LHCN-M2 (cell line): Measurements from ENCODE around the gene KRTAP10-1. TPM values are rescaled to one million over a fixed set of nuclear protein-coding genes. Genes with fewer than 3 reads are reported as not detected.
"Not testable (repeated sequence)": the region's sequence is repeated elsewhere in the genome, so short reads cannot be mapped to it uniquely, and the experiment has no call there.

Experiments used
- DNase-seq: peaks from one replicate; pipeline ENCODE4 v3.0.0-alpha.2; 2012; ENCODE audit warnings: low read depth
- total RNA-seq: library from RNA; depleted of rRNA; stranded (reverse); fragments of >200 nt; gene quantifications from 2 replicates; pipeline ENCODE4 v1.2.3, GENCODE V29; 2014

KRTAP10-1 gene
- total RNA-seq, 1 experiment from 2014 or later, result not detected

- no peak for DNase-seq
Observed at GRCh38 chr21:44571296-44571695, 31.3 kb upstream of the KRTAP10-1 start.

GRCh38 chr21:44569861-44570517 lies 30.0 kb upstream of the KRTAP10-1 start:
- no peak for DNase-seq

- DNase-seq, result no peak
Observed at GRCh38 chr21:44568667-44569556, 28.9 kb upstream of the KRTAP10-1 start.

GRCh38 chr21:44568261-44568660 lies 28.3 kb upstream of the KRTAP10-1 start:
- DNase-seq, result no peak

GRCh38 chr21:44567481-44568171 lies 27.6 kb upstream of the KRTAP10-1 start:
- no peak for DNase-seq

- no peak for DNase-seq
Observed at GRCh38 chr21:44566403-44566802, 26.4 kb upstream of the KRTAP10-1 start.

- DNase-seq, result no peak
Observed at GRCh38 chr21:44564886-44565598, 25.0 kb upstream of the KRTAP10-1 start.

- DNase-seq, result no peak
Observed at GRCh38 chr21:44564099-44564498, 24.1 kb upstream of the KRTAP10-1 start.

GRCh38 chr21:44558695-44559094 lies 18.7 kb upstream of the KRTAP10-1 start, which contains the start of gene KRTAP10-3:
TSS of gene KRTAP10-3 (minus strand) at chr21:44558795. CDS start at chr21:44558715, 80 bp downstream.
- no peak for DNase-seq

GRCh38 chr21:44558329-44558675 lies 18.3 kb upstream of the KRTAP10-1 start:
- not testable (repeated sequence) for DNase-seq

- no peak for DNase-seq
Observed at GRCh38 chr21:44557491-44558328, 17.7 kb upstream of the KRTAP10-1 start.

GRCh38 chr21:44556879-44557278 lies 16.9 kb upstream of the KRTAP10-1 start:
- no peak for DNase-seq

GRCh38 chr21:44555200-44555875 lies 15.3 kb upstream of the KRTAP10-1 start:
- no peak for DNase-seq

- DNase-seq, result no peak
Observed at GRCh38 chr21:44552681-44553080, 12.7 kb upstream of the KRTAP10-1 start.

GRCh38 chr21:44552136-44552535 lies 12.1 kb upstream of the KRTAP10-1 start:
- no peak for DNase-seq

- no peak for DNase-seq
Observed at GRCh38 chr21:44551340-44551961, 11.5 kb upstream of the KRTAP10-1 start, which contains the start of gene KRTAP10-2. TSS of gene KRTAP10-2 (minus strand) at chr21:44551505. CDS start at chr21:44551458, 47 bp downstream.

GRCh38 chr21:44550807-44551206 lies 10.8 kb upstream of the KRTAP10-1 start:
- DNase-seq, result peak; percentile 8

- not testable (repeated sequence) for DNase-seq
Observed at GRCh38 chr21:44550285-44550684, 10.3 kb upstream of the KRTAP10-1 start.

- DNase-seq, result no peak
Observed at GRCh38 chr21:44549525-44550211, 9.7 kb upstream of the KRTAP10-1 start.
